ENCODE data around the gene MTHFS. TPM values are rescaled to one million over a fixed set of nuclear protein-coding genes. Genes with fewer than 3 reads are reported as not detected.
A peak's percentile ranks its signal among the peaks of the same experiment; 100 is the strongest.

Gene MTHFS
- total RNA-seq, 1 experiment from 2014 or later, result 8.7 TPM

DNA sequence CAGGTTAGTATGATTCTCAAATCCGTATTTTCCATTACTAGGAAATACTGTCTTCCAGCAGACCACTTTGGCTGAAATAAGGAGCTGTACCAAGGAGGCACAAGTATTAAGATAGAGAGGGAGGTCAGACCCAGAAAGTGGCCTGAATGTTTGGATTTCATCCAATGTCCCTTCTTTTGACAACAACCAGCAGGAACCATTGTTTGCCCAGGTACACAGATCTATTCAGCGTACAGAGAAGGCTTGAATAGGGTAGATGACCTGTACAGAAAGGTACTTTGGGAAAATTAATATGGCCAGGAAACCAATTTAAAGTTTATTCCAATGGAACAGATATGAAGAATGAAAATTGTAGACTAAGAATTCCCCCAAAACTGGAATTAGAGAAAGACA is 12.6 kb downstream of the MTHFS start:
- no peaks in the 10 kb centered on the region for H3K36me3 ChIP-seq (ENCODE audit: insufficient read depth, low read length, poor library complexity, severe bottlenecking)
- intact Hi-C loops (cut with micrococcal nuclease; ENCODE audit: unreplicated experiment), result no loop called here
- BruUV-seq (replicated peaks), result no TSS peak

DNA sequence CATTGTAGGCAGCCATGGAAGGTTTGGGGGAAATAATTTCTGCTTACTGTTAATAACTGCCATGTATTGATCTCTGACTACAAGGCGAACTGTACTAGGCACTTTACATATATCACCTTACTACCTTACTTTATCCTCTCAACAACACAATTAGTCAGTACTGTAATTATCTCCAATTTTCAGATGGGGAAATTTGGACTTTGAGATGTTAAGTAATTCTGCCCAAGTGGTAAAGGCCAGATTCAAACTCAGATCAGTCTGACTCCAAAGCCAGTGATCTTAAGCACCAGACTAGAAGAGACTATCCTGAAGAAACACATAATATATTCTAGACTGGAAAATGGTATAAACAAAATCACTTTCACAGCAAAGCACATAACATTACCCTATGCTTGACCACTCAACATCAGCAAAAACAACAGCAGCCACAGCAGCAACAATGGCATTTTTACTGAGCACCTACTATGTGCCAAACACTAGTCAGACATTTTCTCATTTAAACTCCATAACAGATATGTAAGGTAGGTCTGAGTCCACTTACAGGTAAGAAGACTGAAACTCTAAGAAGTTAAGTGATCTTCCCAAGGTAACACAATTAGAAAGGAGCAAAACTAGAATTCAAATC is 13.1 kb downstream of the MTHFS start:
- H3K27me3 ChIP-seq (replicated peaks; ENCODE audit: insufficient read depth, low read depth, low read length, poor library complexity), result no peaks in the 10 kb centered on the region
- H3K9me3 ChIP-seq (ENCODE audit: low read depth, low read length, poor library complexity, severe bottlenecking), result no peaks in the 10 kb centered on the region
- POLR2A ChIA-PET (ENCODE audit: low non-redundant PET), result interaction anchor here (0.6 kb wide), 1 partner anchor 315 kb away, joined by 5 read pairs; no protein-coding TSS in a partner anchor
- CTCF ChIA-PET, result no interaction called here
- H3K4me3 ChIP-seq (ENCODE audit: low read depth, low read length, poor library complexity, severe bottlenecking), result no peak overlapping the region
- no peak overlapping the region for H3K27ac ChIP-seq (ENCODE audit: low read depth, low read length, poor library complexity, severe bottlenecking)
- H3K4me1 ChIP-seq (ENCODE audit: insufficient read depth, low read length, poor library complexity, severe bottlenecking), result peaks cover 11% of the 10 kb centered on the region
- TF ChIP-seq, protein P1, sequence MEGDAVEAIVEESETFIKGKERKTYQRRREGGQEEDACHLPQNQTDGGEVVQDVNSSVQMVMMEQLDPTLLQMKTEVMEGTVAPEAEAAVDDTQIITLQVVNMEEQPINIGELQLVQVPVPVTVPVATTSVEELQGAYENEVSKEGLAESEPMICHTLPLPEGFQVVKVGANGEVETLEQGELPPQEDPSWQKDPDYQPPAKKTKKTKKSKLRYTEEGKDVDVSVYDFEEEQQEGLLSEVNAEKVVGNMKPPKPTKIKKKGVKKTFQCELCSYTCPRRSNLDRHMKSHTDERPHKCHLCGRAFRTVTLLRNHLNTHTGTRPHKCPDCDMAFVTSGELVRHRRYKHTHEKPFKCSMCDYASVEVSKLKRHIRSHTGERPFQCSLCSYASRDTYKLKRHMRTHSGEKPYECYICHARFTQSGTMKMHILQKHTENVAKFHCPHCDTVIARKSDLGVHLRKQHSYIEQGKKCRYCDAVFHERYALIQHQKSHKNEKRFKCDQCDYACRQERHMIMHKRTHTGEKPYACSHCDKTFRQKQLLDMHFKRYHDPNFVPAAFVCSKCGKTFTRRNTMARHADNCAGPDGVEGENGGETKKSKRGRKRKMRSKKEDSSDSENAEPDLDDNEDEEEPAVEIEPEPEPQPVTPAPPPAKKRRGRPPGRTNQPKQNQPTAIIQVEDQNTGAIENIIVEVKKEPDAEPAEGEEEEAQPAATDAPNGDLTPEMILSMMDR (conservative IDR thresholded peaks at IDR 0.05; ENCODE audit: low read depth, low read length), result no peak
- no peak for TF ChIP-seq EZH2 (IDR thresholded peaks at IDR 0.05; ENCODE audit: borderline replicate concordance, low read depth, low read length, poor library complexity, severe bottlenecking)
- intact Hi-C loops (cut with micrococcal nuclease; ENCODE audit: unreplicated experiment), result no loop called here
- no TSS peak for BruUV-seq (replicated peaks)
- H3K36me3 ChIP-seq (ENCODE audit: insufficient read depth, low read length, poor library complexity, severe bottlenecking), result no peaks in the 10 kb centered on the region
- no peak for DNase-seq (ENCODE audit: low spot score)

More for the DNA sequence above, 12.6 kb downstream of the MTHFS start:
- CTCF ChIA-PET, result no interaction called here
- peaks cover 11% of the 10 kb centered on the region for H3K4me1 ChIP-seq (ENCODE audit: insufficient read depth, low read length, poor library complexity, severe bottlenecking)
- H3K4me3 ChIP-seq (ENCODE audit: low read depth, low read length, poor library complexity, severe bottlenecking), result no peak overlapping the region
- H3K9me3 ChIP-seq (ENCODE audit: low read depth, low read length, poor library complexity, severe bottlenecking), result no peaks in the 10 kb centered on the region
- no peak overlapping the region for H3K27ac ChIP-seq (ENCODE audit: low read depth, low read length, poor library complexity, severe bottlenecking)
- H3K27me3 ChIP-seq (replicated peaks; ENCODE audit: insufficient read depth, low read depth, low read length, poor library complexity), result no peaks in the 10 kb centered on the region
- TF ChIP-seq EZH2 (IDR thresholded peaks at IDR 0.05; ENCODE audit: borderline replicate concordance, low read depth, low read length, poor library complexity, severe bottlenecking), result no peak
- TF ChIP-seq, protein P1 (conservative IDR thresholded peaks at IDR 0.05; ENCODE audit: low read depth, low read length), result no peak
- POLR2A ChIA-PET (ENCODE audit: low non-redundant PET), result no interaction called here
- DNase-seq (ENCODE audit: low spot score), result no peak

DNA sequence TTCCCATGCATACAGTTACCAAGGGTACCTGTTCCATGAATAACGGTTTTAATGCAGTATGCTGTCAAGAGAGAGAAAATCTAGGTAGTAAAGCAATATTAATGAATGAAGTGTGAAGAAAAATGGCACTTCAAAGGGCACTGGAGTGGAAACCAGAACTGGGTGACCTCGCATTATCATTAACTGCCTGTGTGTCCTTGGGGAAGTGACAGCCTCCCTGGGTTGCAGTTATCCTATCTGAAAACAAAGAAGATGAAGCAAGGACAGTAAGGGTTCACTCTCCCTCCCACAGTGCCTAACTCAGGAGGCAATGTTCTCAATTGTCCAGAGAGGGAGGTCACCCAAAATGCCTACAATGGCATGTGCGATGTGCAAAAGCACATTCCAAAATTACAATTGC is 15.1 kb downstream of the MTHFS start:
- H3K9me3 ChIP-seq (ENCODE audit: low read depth, low read length, poor library complexity, severe bottlenecking), result peaks cover 10% of the 10 kb centered on the region
- peaks cover 11% of the 10 kb centered on the region for H3K4me1 ChIP-seq (ENCODE audit: insufficient read depth, low read length, poor library complexity, severe bottlenecking)
- H3K36me3 ChIP-seq (ENCODE audit: insufficient read depth, low read length, poor library complexity, severe bottlenecking), result no peaks in the 10 kb centered on the region
- H3K4me3 ChIP-seq (ENCODE audit: low read depth, low read length, poor library complexity, severe bottlenecking), result no peak overlapping the region
- DNase-seq (ENCODE audit: low spot score), result peak; percentile 5
- POLR2A ChIA-PET (ENCODE audit: low non-redundant PET), result no interaction called here
- no peaks in the 10 kb centered on the region for H3K27me3 ChIP-seq (replicated peaks; ENCODE audit: insufficient read depth, low read depth, low read length, poor library complexity)
- TF ChIP-seq EZH2 (IDR thresholded peaks at IDR 0.05; ENCODE audit: borderline replicate concordance, low read depth, low read length, poor library complexity, severe bottlenecking), result no peak
- TF ChIP-seq, protein P1 (conservative IDR thresholded peaks at IDR 0.05; ENCODE audit: low read depth, low read length), result no peak
- no peak overlapping the region for H3K27ac ChIP-seq (ENCODE audit: low read depth, low read length, poor library complexity, severe bottlenecking)
- intact Hi-C loops (cut with micrococcal nuclease; ENCODE audit: unreplicated experiment), result no loop called here
- no TSS peak for BruUV-seq (replicated peaks)
- CTCF ChIA-PET, result no interaction called here

Data from A673 (cell line).